Measurements from ENCODE around the gene S100A6. TPM values are rescaled to one million over a fixed set of nuclear protein-coding genes. Genes with fewer than 3 reads are reported as not detected.

The S100A6 gene
- total and polyA plus RNA-seq, 4 donors = 165 to 10,136 (median 2,002) TPM

GRCh38 chr1:153519242-153519641, 16.5 kb downstream of the S100A6 start:
- H3K9ac ChIP-seq (ENCODE audit: insufficient read depth in 1 of 2, low read length in 2 of 2) = no peak overlapping the region
- H3K9me3 ChIP-seq (ENCODE audit: control insufficient read depth in 4 of 4, insufficient read depth in 3 of 4, low read length in 3 of 4) = no peaks in the 10 kb centered on the region
- no peak overlapping the region for H3K27ac ChIP-seq (ENCODE audit: low read depth in 1 of 2, low read length in 1 of 2)
- no peaks in the 10 kb centered on the region for H3K36me3 ChIP-seq (ENCODE audit: control insufficient read depth in 4 of 4, insufficient read depth in 4 of 4, low read length in 4 of 4)
- H3K4me3 ChIP-seq = no peak overlapping the region
- no peak for ATAC-seq (ENCODE audit: insufficient read depth, low FRiP score)
- WGBS, 2 donors = 89 to 92% methylated on average over 3 of the region's 3 CpGs
- no peak for DNase-seq
- H3K4me1 ChIP-seq (ENCODE audit: control insufficient read depth in 5 of 5, insufficient read depth in 5 of 5, low read length in 5 of 5) = peaks cover 0 to 6% (median 0%) of the 10 kb centered on the region in 5 donors
- no peaks in the 10 kb centered on the region for H3K27me3 ChIP-seq (ENCODE audit: control insufficient read depth in 3 of 3, insufficient read depth in 3 of 3, low read length in 2 of 3)
- TF ChIP-seq CTCF (IDR thresholded peaks at IDR 0.05; ENCODE audit: control extremely low read depth, extremely low read depth) = no peak

- TF ChIP-seq CTCF (IDR thresholded peaks at IDR 0.05; ENCODE audit: control extremely low read depth, extremely low read depth) = no peak
- ATAC-seq (ENCODE audit: insufficient read depth, low FRiP score) = peak; percentile 75
- no peak for DNase-seq
- H3K9ac ChIP-seq (ENCODE audit: insufficient read depth in 1 of 2, low read length in 2 of 2) = no peak overlapping the region
- no peaks in the 10 kb centered on the region for H3K9me3 ChIP-seq (ENCODE audit: control insufficient read depth in 4 of 4, insufficient read depth in 3 of 4, low read length in 3 of 4)
- H3K4me1 ChIP-seq (ENCODE audit: control insufficient read depth in 5 of 5, insufficient read depth in 5 of 5, low read length in 5 of 5) = peaks cover 0 to 6% (median 0%) of the 10 kb centered on the region in 5 donors
- no peak overlapping the region for H3K4me3 ChIP-seq
- H3K36me3 ChIP-seq (ENCODE audit: control insufficient read depth in 4 of 4, insufficient read depth in 4 of 4, low read length in 4 of 4) = no peaks in the 10 kb centered on the region
- WGBS, 2 donors = 41 to 53% methylated on average over 8 of the region's 8 CpGs
- no peaks in the 10 kb centered on the region for H3K27me3 ChIP-seq (ENCODE audit: control insufficient read depth in 3 of 3, insufficient read depth in 3 of 3, low read length in 2 of 3)
- peak overlapping the region in 1 of 2 donors; percentile 41 for H3K27ac ChIP-seq (ENCODE audit: low read depth in 1 of 2, low read length in 1 of 2)
These were observed 20.0 kb downstream of the S100A6 start for GRCh38 chr1:153515504-153516394.

GRCh38 chr1:153513666-153514065, 22.1 kb downstream of the S100A6 start:
- 91 to 95% methylated on average over 7 of the region's 7 CpGs for WGBS, 2 donors
- no peak for ATAC-seq (ENCODE audit: insufficient read depth, low FRiP score)
- Histone ChIP-seq H3K9ac (ENCODE audit: insufficient read depth in 1 of 2, low read length in 2 of 2) (no peak overlapping the region), H3K4me1 (ENCODE audit: control insufficient read depth in 5 of 5, insufficient read depth in 5 of 5, low read length in 5 of 5) (peaks cover 0 to 6% (median 0%) of the 10 kb centered on the region in 5 donors), H3K4me3 (no peak overlapping the region), H3K27ac (ENCODE audit: low read depth in 1 of 2, low read length in 1 of 2) (no peak overlapping the region), H3K27me3 (ENCODE audit: control insufficient read depth in 3 of 3, insufficient read depth in 3 of 3, low read length in 2 of 3) (no peaks in the 10 kb centered on the region), H3K9me3 (ENCODE audit: control insufficient read depth in 4 of 4, insufficient read depth in 3 of 4, low read length in 3 of 4) (no peaks in the 10 kb centered on the region), H3K36me3 (ENCODE audit: control insufficient read depth in 4 of 4, insufficient read depth in 4 of 4, low read length in 4 of 4) (no peaks in the 10 kb centered on the region)
- no peak for DNase-seq
- no peak for TF ChIP-seq CTCF (IDR thresholded peaks at IDR 0.05; ENCODE audit: control extremely low read depth, extremely low read depth)
